Smooth muscle cell (in vitro differentiated cells): ENCODE results near the gene MAGEA12. TPM values are rescaled to one million over a fixed set of nuclear protein-coding genes. Genes with fewer than 3 reads are reported as not detected.
"Not testable (repeated sequence)": the region's sequence is repeated elsewhere in the genome, so short reads cannot be mapped to it uniquely, and the experiment has no call there.

Experiments used
- DNase-seq: peaks from one replicate; lab custom pipeline; 2025; ENCODE audit not compliant: unreplicated experiment; lab: John Stamatoyannopoulos, UW
- H2AFZ ChIP-seq: fragments of 200-600 bp; sonication (generic); 2 replicates; pipeline ENCODE4 v1.6.0; 2016; ENCODE audit warnings: antibody characterized with exemption, low read depth, mild to moderate bottlenecking
- H3F3A ChIP-seq: fragments of 200-600 bp; sonication (generic); 2 replicates; pipeline ENCODE4 v1.6.0; 2017; ENCODE audit warnings: antibody characterized with exemption, low read depth
- H3K27ac ChIP-seq: fragments of 200-600 bp; sonication (generic); 2 replicates; pipeline ENCODE4 v1.5.1; 2016; ENCODE audit warnings: low read depth, mild to moderate bottlenecking
- H3K27me3 ChIP-seq: fragments of 200-600 bp; sonication (generic); 2 replicates; pipeline ENCODE4 v1.6.1; 2016; ENCODE audit warnings: low read depth, mild to moderate bottlenecking
- H3K36me3 ChIP-seq: fragments of 200-600 bp; sonication (generic); 2 replicates; pipeline ENCODE4 v1.5.1; 2016; ENCODE audit warnings: low read depth
- H3K4me1 ChIP-seq: fragments of 200-600 bp; sonication (generic); 2 replicates; pipeline ENCODE4 v1.5.1; 2016; ENCODE audit warnings: low read depth
- H3K4me2 ChIP-seq: fragments of 200-600 bp; sonication (generic); 2 replicates; pipeline ENCODE4 v1.6.0; 2016; ENCODE audit warnings: mild to moderate bottlenecking
- H3K4me3 ChIP-seq: fragments of 200-600 bp; sonication (generic); 2 replicates; pipeline ENCODE4 v1.5.1; 2016; ENCODE audit warnings: mild to moderate bottlenecking
- H3K79me2 ChIP-seq: fragments of 200-600 bp; sonication (generic); 2 replicates; pipeline ENCODE4 v1.6.0; 2016; ENCODE audit warnings: low read depth, mild to moderate bottlenecking
- H3K9ac ChIP-seq: fragments of 200-600 bp; sonication (generic); 2 replicates; pipeline ENCODE4 v1.6.0; 2016; ENCODE audit warnings: low read depth
- H3K9me3 ChIP-seq: fragments of 200-600 bp; sonication (generic); replicated peaks from 2 replicates; pipeline ENCODE4 v1.5.1; 2016; ENCODE audit warnings: low read depth
- H4K20me1 ChIP-seq: fragments of 200-600 bp; sonication (generic); 2 replicates; pipeline ENCODE4 v1.6.0; 2016; ENCODE audit warnings: low read depth
- CTCF ChIP-seq: fragments of 200-600 bp; sonication (generic); IDR thresholded peaks from 2 replicates; pipeline ENCODE4 v1.5.1; 2017; ENCODE audit warnings: borderline replicate concordance, mild to moderate bottlenecking, antibody characterized with exemption; ENCODE audit not compliant: insufficient read depth, poor library complexity, severe bottlenecking
- WGBS: methylation state at CpG from one replicate; pipeline ENCODE4 v1.1.7; 2016; ENCODE audit warnings: low lambda C conversion rate; 5-methylcytosine and 5-hydroxymethylcytosine counted together
- polyA plus RNA-seq: library from polyadenylated mRNA; unstranded; fragments of >200 nt; fragmentation: Nextera tagmentation; extraction: Ambion mirVana; gene quantifications from 2 replicates; pipeline ENCODE4 v1.2.1, GENCODE V29; 2016
- total RNA-seq: library from RNA; depleted of rRNA; stranded (reverse); fragments of >200 nt; gene quantifications from 2 replicates; pipeline ENCODE4 v1.2.3, GENCODE V29; 2014

MAGEA12 gene
- not detected in 2 replicates for total RNA-seq
- polyA plus RNA-seq = not detected in 2 replicates

- no peak for DNase-seq
- TF ChIP-seq CTCF = no peak
- H2AFZ ChIP-seq = no peak within 1 kb of the TSS
- H3K4me2 ChIP-seq = no peak within 1 kb of the TSS
- no peaks in the 10 kb centered on the region for H3K36me3 ChIP-seq
- H3K27ac ChIP-seq = no peak within 1 kb of the TSS
- no peaks in the 10 kb centered on the region for H3K4me1 ChIP-seq
- H3K9ac ChIP-seq = no peak within 1 kb of the TSS
- H3F3A ChIP-seq = no peaks in the 10 kb centered on the region
- H3K4me3 ChIP-seq = no peak within 1 kb of the TSS
- H4K20me1 ChIP-seq = no peaks in the 10 kb centered on the region
- H3K9me3 ChIP-seq = no peaks in the 10 kb centered on the region
- H3K79me2 ChIP-seq = no peaks in the 10 kb centered on the region
- 92% methylated on average over 16 of the region's 21 CpGs for WGBS
- H3K27me3 ChIP-seq = no peaks in the 10 kb centered on the region
These were observed at the start of gene MAGEA12, which contains the start of gene CSAG1 for GRCh38 chrX:152733261-152733975. Gene MAGEA12 (plus strand): TSS chrX:152733757. CDS start chrX:152736162, 2,405 bp downstream. Gene CSAG1 (minus strand): TSS chrX:152733721. CDS start chrX:152732460, 1,261 bp downstream.

GRCh38 chrX:152697952-152698931 is 35.3 kb upstream of the MAGEA12 start, which contains the start of gene MAGEA3:
Gene MAGEA3 (plus strand): TSS chrX:152698794. CDS start chrX:152700833, 2,039 bp downstream.
- H2AFZ ChIP-seq, DNase-seq, H3K9me3 ChIP-seq, H3K4me2 ChIP-seq, H3K36me3 ChIP-seq, H4K20me1 ChIP-seq, H3K27me3 ChIP-seq, H3K27ac ChIP-seq, H3K9ac ChIP-seq, H3K4me1 ChIP-seq, H3K4me3 ChIP-seq, H3F3A ChIP-seq, H3K79me2 ChIP-seq: not testable (repeated sequence)
- no CpG with 5 or more reads among the region's 34 CpGs for whole genome bisulfite sequencing

- not testable (repeated sequence) for H3K27ac ChIP-seq, H3K9me3 ChIP-seq, H3K4me3 ChIP-seq, H3F3A ChIP-seq, H3K4me2 ChIP-seq, H3K9ac ChIP-seq, H4K20me1 ChIP-seq, H3K4me1 ChIP-seq, H3K27me3 ChIP-seq, H3K79me2 ChIP-seq, H2AFZ ChIP-seq, DNase-seq, H3K36me3 ChIP-seq
- 84% methylated on average over 4 of the region's 5 CpGs for WGBS
These were observed 33.2 kb upstream of the MAGEA12 start for GRCh38 chrX:152700390-152700789.

GRCh38 chrX:152706500-152706899 is 27.1 kb upstream of the MAGEA12 start:
- H3F3A ChIP-seq, H3K27me3 ChIP-seq, H3K9me3 ChIP-seq, H3K79me2 ChIP-seq, H3K4me2 ChIP-seq, H3K4me1 ChIP-seq, H3K27ac ChIP-seq, H4K20me1 ChIP-seq, DNase-seq, H3K4me3 ChIP-seq, H3K9ac ChIP-seq, H2AFZ ChIP-seq, H3K36me3 ChIP-seq: not testable (repeated sequence)
- WGBS = 90% methylated on average over 4 of the region's 7 CpGs

GRCh38 chrX:152709173-152709572 is 24.4 kb upstream of the MAGEA12 start, which contains the start of gene CSAG2:
Gene CSAG2 (minus strand): TSS chrX:152709273. CDS start chrX:152709112, 161 bp downstream.
- not testable (repeated sequence) for H3K79me2 ChIP-seq, H3K27ac ChIP-seq, H3K27me3 ChIP-seq, DNase-seq, H3K4me2 ChIP-seq, H3K4me1 ChIP-seq, H3K9me3 ChIP-seq, H3K9ac ChIP-seq, H3F3A ChIP-seq, H3K36me3 ChIP-seq, H2AFZ ChIP-seq, H3K4me3 ChIP-seq, H4K20me1 ChIP-seq
- no CpG with 5 or more reads among the region's 2 CpGs for WGBS

GRCh38 chrX:152713195-152713594 is 20.4 kb upstream of the MAGEA12 start:
- H3K36me3 ChIP-seq, H3K27ac ChIP-seq, H3K9me3 ChIP-seq, DNase-seq, H3K9ac ChIP-seq, H2AFZ ChIP-seq, H3K4me1 ChIP-seq, H3K4me3 ChIP-seq, H4K20me1 ChIP-seq, H3K27me3 ChIP-seq, H3K4me2 ChIP-seq, H3F3A ChIP-seq, H3K79me2 ChIP-seq: not testable (repeated sequence)
- no CpG with 5 or more reads among the region's 5 CpGs for WGBS
